HG03521 (cell line): ENCODE measurements around the gene EFNA4.

Experiments
- ATAC-seq: cut with Tn5 transposase; IDR thresholded peaks from one replicate; pipeline ENCODE4 v1.9.1; 2021; ENCODE audit warnings: mild to moderate bottlenecking, moderate library complexity; ENCODE audit not compliant: unreplicated experiment

Gene EFNA4

GRCh38 chr1:155063550-155064110 is at the start of gene EFNA4:
Gene EFNA4, plus strand, starts transcription at chr1:155063740. Its CDS starts 84 bp downstream, at chr1:155063824.
- ATAC-seq: peak; percentile 63

- ATAC-seq: no peak
Measured at GRCh38 chr1:155014709-155015508, 48.6 kb upstream of the EFNA4 start.

GRCh38 chr1:155015527-155016230 is 47.9 kb upstream of the EFNA4 start:
- ATAC-seq: no peak

- no peak for ATAC-seq
Measured at GRCh38 chr1:155016231-155016831, 47.2 kb upstream of the EFNA4 start.

GRCh38 chr1:155017041-155017945 is 46.2 kb upstream of the EFNA4 start:
- peak; percentile 79 for ATAC-seq

- no peak for ATAC-seq
Measured at GRCh38 chr1:155017946-155018316, 45.6 kb upstream of the EFNA4 start.

GRCh38 chr1:155018617-155019348 is 44.8 kb upstream of the EFNA4 start:
- no peak for ATAC-seq

- no peak for ATAC-seq
Measured at GRCh38 chr1:155019377-155020245, 43.9 kb upstream of the EFNA4 start.

- no peak for ATAC-seq
Measured at GRCh38 chr1:155022136-155022926, 41.2 kb upstream of the EFNA4 start.

- no peak for ATAC-seq
Measured at GRCh38 chr1:155022927-155023236, 40.7 kb upstream of the EFNA4 start.

- no peak for ATAC-seq
Measured at GRCh38 chr1:155023627-155024026, 39.9 kb upstream of the EFNA4 start.

GRCh38 chr1:155024315-155024714 is 39.2 kb upstream of the EFNA4 start:
- ATAC-seq: no peak

- no peak for ATAC-seq
Measured at GRCh38 chr1:155026154-155026553, 37.4 kb upstream of the EFNA4 start.

GRCh38 chr1:155026588-155026987 is 37.0 kb upstream of the EFNA4 start:
- ATAC-seq: no peak

GRCh38 chr1:155029513-155030242 is 33.9 kb upstream of the EFNA4 start:
- no peak for ATAC-seq

- no peak for ATAC-seq
Measured at GRCh38 chr1:155030243-155030795, 33.2 kb upstream of the EFNA4 start.

- ATAC-seq: no peak
Measured at GRCh38 chr1:155030899-155031298, 32.6 kb upstream of the EFNA4 start.
